Liver (tissue), 9 donors: ENCODE results near the gene RAPGEF4. TPM values are rescaled to one million over a fixed set of nuclear protein-coding genes. Genes with fewer than 3 reads are reported as not detected.

Experiments
- DNase-seq: peaks from one replicate; pipeline ENCODE4 v3.0.0-alpha.2; 2017; ENCODE audit warnings: low spot score
- H3K27ac ChIP-seq, 2 donors: one replicate each; pipeline ENCODE4 v1.7.0; 2013; ENCODE audit warnings: inconsistent platforms in 2 of 2, low read length in 2 of 2, control low read depth in 1 of 2, low read depth in 1 of 2, mild to moderate bottlenecking in 1 of 2
- H3K27me3 ChIP-seq, 4 donors: one replicate each; pipeline versions ENCODE4 v1.6.1 to v1.7.0; 2013; ENCODE audit warnings: low read length in 3 of 4, inconsistent platforms in 1 of 4, mild to moderate bottlenecking in 1 of 4, moderate library complexity in 1 of 4; ENCODE audit not compliant: control insufficient read depth in 4 of 4, insufficient read depth in 4 of 4
- H3K36me3 ChIP-seq, 4 donors: one replicate each; pipeline versions ENCODE4 v1.6.1 to v1.7.0; 2013; ENCODE audit warnings: low read length in 3 of 4, mild to moderate bottlenecking in 3 of 4, low read depth in 1 of 4, moderate library complexity in 1 of 4; ENCODE audit not compliant: control insufficient read depth in 4 of 4, insufficient read depth in 3 of 4
- H3K4me1 ChIP-seq, 4 donors: one replicate each; pipeline versions ENCODE4 v1.6.1 to v1.7.0; 2013; ENCODE audit warnings: low read length in 3 of 4, mild to moderate bottlenecking in 3 of 4, moderate library complexity in 1 of 4; ENCODE audit not compliant: control insufficient read depth in 4 of 4, insufficient read depth in 4 of 4
- H3K4me3 ChIP-seq, 3 donors: one replicate each; pipeline versions ENCODE4 v1.6.1 to v1.7.0; 2013; ENCODE audit warnings: low read length in 3 of 3, control low read depth in 1 of 3, low read depth in 1 of 3, mild to moderate bottlenecking in 1 of 3
- H3K9ac ChIP-seq, 2 donors: one replicate each; pipeline ENCODE4 v1.7.0; 2013; ENCODE audit warnings: low read length in 2 of 2, mild to moderate bottlenecking in 2 of 2, moderate library complexity in 2 of 2, control low read depth in 1 of 2, low read depth in 1 of 2
- H3K9me3 ChIP-seq, 4 donors: one replicate each; pipeline versions ENCODE4 v1.6.1 to v1.7.0; 2013; ENCODE audit warnings: low read length in 3 of 4; ENCODE audit not compliant: control insufficient read depth in 4 of 4
- CTCF ChIP-seq: fragments of 150-350 bp; IDR thresholded peaks from 2 replicates; pipeline ENCODE4 v1.5.1; 2017; ENCODE audit warnings: improper control_type of control experiment, low read depth, low read length; ENCODE audit not compliant: missing input control
- EGR1 ChIP-seq, 2 donors: IDR thresholded peaks; 2 replicates each; pipeline ENCODE4 v1.6.1; 2016 to 2018; ENCODE audit warnings: antibody characterized with exemption in 2 of 2, low read depth in 2 of 2
- FOXA1 ChIP-seq: IDR thresholded peaks from 2 replicates; pipeline ENCODE4 v1.6.1; 2016; ENCODE audit warnings: antibody characterized with exemption
- FOXA2 ChIP-seq: IDR thresholded peaks from 2 replicates; pipeline ENCODE4 v1.6.1; 2016; ENCODE audit warnings: antibody characterized with exemption
- GABPA ChIP-seq, 2 donors: IDR thresholded peaks in 1 of 2; conservative IDR thresholded peaks in 1 of 2; 2 replicates each; pipeline ENCODE4 v1.6.1; 2016; ENCODE audit warnings: antibody characterized with exemption in 2 of 2, mild to moderate bottlenecking in 1 of 2, moderate library complexity in 1 of 2
- HNF4A ChIP-seq, 2 donors: conservative IDR thresholded peaks; 2 replicates each; pipeline ENCODE4 v1.6.1; 2016; ENCODE audit warnings: antibody characterized with exemption in 2 of 2, mild to moderate bottlenecking in 2 of 2
- HNF4G ChIP-seq: IDR thresholded peaks from 2 replicates; pipeline ENCODE4 v1.6.1; 2016; ENCODE audit warnings: antibody characterized with exemption
- JUND ChIP-seq, 2 donors: IDR thresholded peaks; 2 replicates each; pipeline ENCODE4 v1.6.1; 2016; ENCODE audit warnings: antibody characterized with exemption in 2 of 2
- MAX ChIP-seq: IDR thresholded peaks from 2 replicates; pipeline ENCODE4 v1.6.1; 2016; ENCODE audit warnings: antibody characterized with exemption
- NR2F2 ChIP-seq: IDR thresholded peaks from 2 replicates; pipeline ENCODE4 v1.6.1; 2016; ENCODE audit warnings: antibody characterized with exemption
- RAD21 ChIP-seq, 2 donors: IDR thresholded peaks; 2 replicates each; pipeline ENCODE4 v1.6.1; 2016; ENCODE audit warnings: antibody characterized with exemption in 2 of 2, mild to moderate bottlenecking in 2 of 2
- RXRA ChIP-seq, 2 donors: IDR thresholded peaks; 2 replicates each; pipeline ENCODE4 v1.6.1; 2017 to 2018; ENCODE audit warnings: antibody characterized with exemption in 2 of 2, mild to moderate bottlenecking in 1 of 2
- SP1 ChIP-seq: IDR thresholded peaks from 2 replicates; pipeline ENCODE4 v1.6.1; 2018; ENCODE audit warnings: antibody characterized with exemption, mild to moderate bottlenecking
- TAF1 ChIP-seq: conservative IDR thresholded peaks from 2 replicates; pipeline ENCODE4 v1.6.1; 2016; ENCODE audit warnings: antibody characterized with exemption, mild to moderate bottlenecking
- YY1 ChIP-seq: IDR thresholded peaks from 2 replicates; pipeline ENCODE4 v1.6.1; 2016; ENCODE audit warnings: antibody characterized with exemption, mild to moderate bottlenecking
- ZBTB33 ChIP-seq: IDR thresholded peaks from 2 replicates; pipeline ENCODE4 v1.6.1; 2016; ENCODE audit warnings: antibody characterized with exemption
- WGBS: extraction: QIAGEN DNeasy Blood & Tissue Kit; methylation state at CpG from one replicate; pipeline ENCODE4 v1.1.7; 2013; 5-methylcytosine and 5-hydroxymethylcytosine counted together
- polyA plus RNA-seq, 2 donors: library from polyadenylated mRNA; stranded (reverse) in 1 of 2; unstranded in 1 of 2; fragments of 200-250 nt in 1 of 2; fragments of >200 nt in 1 of 2; fragmentation: Nextera tagmentation in 1 of 2; extraction: Ambion mirVana in 1 of 2; gene quantifications; one replicate each; pipeline versions ENCODE4 v1.2.1 to v1.2.3, GENCODE V29; 2013 to 2015
- total RNA-seq, 2 donors: library from RNA; depleted of rRNA; stranded (reverse); fragments of >200 nt; gene quantifications; one replicate each; pipeline ENCODE4 v1.2.3, GENCODE V29; 2014
- TF ChIP-seq, protein P1 (sequence below): IDR thresholded peaks from 2 replicates; pipeline ENCODE4 v1.6.1; 2016; ENCODE audit warnings: antibody characterized with exemption, mild to moderate bottlenecking
- TF ChIP-seq, protein P2 (sequence below): IDR thresholded peaks from 2 replicates; pipeline ENCODE4 v1.6.1; 2016; ENCODE audit warnings: antibody characterized with exemption
- donor health status: healthy.
- donor health status: healthy.
- donor health status: healthy.
- donor health status: healthy.
- donor health status: healthy.

RAPGEF4 gene
- total and polyA plus RNA-seq, 4 donors, result 1.5 to 18.2 (median 8.3) TPM

- H3K9ac ChIP-seq, result no peak overlapping the region
- H3K27me3 ChIP-seq, result no peaks in the 10 kb centered on the region
- peak; percentile 91 for TF ChIP-seq FOXA1
- peak in 1 of 2 donors; percentile 15 for TF ChIP-seq HNF4A (conservative IDR thresholded peaks at IDR 0.05)
- no peak for TF ChIP-seq JUND (IDR thresholded peaks at IDR 0.05)
- no peak for TF ChIP-seq YY1
- TF ChIP-seq, protein P1, sequence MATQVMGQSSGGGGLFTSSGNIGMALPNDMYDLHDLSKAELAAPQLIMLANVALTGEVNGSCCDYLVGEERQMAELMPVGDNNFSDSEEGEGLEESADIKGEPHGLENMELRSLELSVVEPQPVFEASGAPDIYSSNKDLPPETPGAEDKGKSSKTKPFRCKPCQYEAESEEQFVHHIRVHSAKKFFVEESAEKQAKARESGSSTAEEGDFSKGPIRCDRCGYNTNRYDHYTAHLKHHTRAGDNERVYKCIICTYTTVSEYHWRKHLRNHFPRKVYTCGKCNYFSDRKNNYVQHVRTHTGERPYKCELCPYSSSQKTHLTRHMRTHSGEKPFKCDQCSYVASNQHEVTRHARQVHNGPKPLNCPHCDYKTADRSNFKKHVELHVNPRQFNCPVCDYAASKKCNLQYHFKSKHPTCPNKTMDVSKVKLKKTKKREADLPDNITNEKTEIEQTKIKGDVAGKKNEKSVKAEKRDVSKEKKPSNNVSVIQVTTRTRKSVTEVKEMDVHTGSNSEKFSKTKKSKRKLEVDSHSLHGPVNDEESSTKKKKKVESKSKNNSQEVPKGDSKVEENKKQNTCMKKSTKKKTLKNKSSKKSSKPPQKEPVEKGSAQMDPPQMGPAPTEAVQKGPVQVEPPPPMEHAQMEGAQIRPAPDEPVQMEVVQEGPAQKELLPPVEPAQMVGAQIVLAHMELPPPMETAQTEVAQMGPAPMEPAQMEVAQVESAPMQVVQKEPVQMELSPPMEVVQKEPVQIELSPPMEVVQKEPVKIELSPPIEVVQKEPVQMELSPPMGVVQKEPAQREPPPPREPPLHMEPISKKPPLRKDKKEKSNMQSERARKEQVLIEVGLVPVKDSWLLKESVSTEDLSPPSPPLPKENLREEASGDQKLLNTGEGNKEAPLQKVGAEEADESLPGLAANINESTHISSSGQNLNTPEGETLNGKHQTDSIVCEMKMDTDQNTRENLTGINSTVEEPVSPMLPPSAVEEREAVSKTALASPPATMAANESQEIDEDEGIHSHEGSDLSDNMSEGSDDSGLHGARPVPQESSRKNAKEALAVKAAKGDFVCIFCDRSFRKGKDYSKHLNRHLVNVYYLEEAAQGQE, result no peak
- TF ChIP-seq CTCF, result no peak
- peak; percentile 94 for TF ChIP-seq FOXA2
- TF ChIP-seq GABPA (IDR thresholded peaks at IDR 0.05 in 1 of 2, conservative IDR thresholded peaks at IDR 0.05 in 1 of 2), result no peak
- H3K9me3 ChIP-seq, result no peaks in the 10 kb centered on the region
- 54% methylated on average over 4 of the region's 4 CpGs for WGBS
- peaks cover 9 to 35% (median 24%) of the 10 kb centered on the region in 4 donors for H3K4me1 ChIP-seq
- H3K27ac ChIP-seq, result no peak overlapping the region
- H3K4me3 ChIP-seq, result no peak overlapping the region
- no peaks in the 10 kb centered on the region for H3K36me3 ChIP-seq
- no peak for DNase-seq
Measured at GRCh38 chr2:173087793-173088496, 352.3 kb downstream of the RAPGEF4 start.

DNA sequence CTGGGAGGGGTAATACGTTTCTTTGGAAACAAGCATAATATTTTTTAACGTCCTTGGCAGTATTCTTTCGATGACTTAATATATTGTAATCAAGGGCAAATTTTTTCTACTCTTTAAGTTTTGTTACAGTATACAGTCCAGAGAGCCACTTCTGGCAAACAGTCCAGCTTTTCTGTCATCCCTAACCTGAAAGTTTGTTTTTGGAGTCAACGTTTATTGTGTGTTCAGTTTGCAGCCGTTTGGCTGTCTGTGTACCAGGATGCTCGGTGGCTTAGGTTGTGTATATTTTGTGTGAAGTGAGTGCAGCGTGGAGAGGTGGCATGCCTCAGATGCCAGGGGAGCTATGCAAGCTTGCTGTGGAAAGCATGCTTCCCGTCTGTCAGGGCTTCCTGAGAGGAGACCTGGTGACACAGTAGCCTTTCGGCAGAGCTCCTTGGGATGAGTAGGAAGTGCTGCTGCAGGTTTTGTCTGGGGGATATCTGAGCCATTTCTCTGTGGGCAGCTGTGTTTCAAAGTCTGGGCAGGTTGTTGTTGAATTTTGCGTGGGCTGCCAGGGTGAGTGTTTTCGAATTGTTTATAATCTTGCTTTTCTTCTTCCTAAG lies 354.7 kb downstream of the RAPGEF4 start:
- Histone ChIP-seq H3K4me1 (peaks cover 11 to 33% (median 32%) of the 10 kb centered on the region in 4 donors), H3K4me3 (no peak overlapping the region), H3K9me3 (no peaks in the 10 kb centered on the region), H3K9ac (no peak overlapping the region), H3K27ac (peak overlapping the region; percentile 43 to 59), H3K27me3 (no peaks in the 10 kb centered on the region), H3K36me3 (no peaks in the 10 kb centered on the region)
- 61% methylated on average over 11 of the region's 11 CpGs for WGBS
- no peak for DNase-seq
- TF ChIP-seq HNF4G (no peak), YY1 (no peak), MAX (no peak), ZBTB33 (no peak), EGR1 (IDR thresholded peaks at IDR 0.05; ENCODE audit: low read depth in 2 of 2) (no peak), JUND (IDR thresholded peaks at IDR 0.05) (no peak), FOXA1 (no peak), TAF1 (no peak), HNF4A (conservative IDR thresholded peaks at IDR 0.05) (no peak), NR2F2 (no peak), RAD21 (IDR thresholded peaks at IDR 0.05) (no peak), GABPA (IDR thresholded peaks at IDR 0.05 in 1 of 2, conservative IDR thresholded peaks at IDR 0.05 in 1 of 2) (no peak), FOXA2 (no peak), RXRA (IDR thresholded peaks at IDR 0.05) (no peak), SP1 (no peak), CTCF (no peak)
- TF ChIP-seq, protein P2, sequence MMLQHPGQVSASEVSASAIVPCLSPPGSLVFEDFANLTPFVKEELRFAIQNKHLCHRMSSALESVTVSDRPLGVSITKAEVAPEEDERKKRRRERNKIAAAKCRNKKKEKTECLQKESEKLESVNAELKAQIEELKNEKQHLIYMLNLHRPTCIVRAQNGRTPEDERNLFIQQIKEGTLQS, result no peak
